BJ (cell line): ENCODE measurements around the gene RPL29. TPM values are rescaled to one million over a fixed set of nuclear protein-coding genes. Genes with fewer than 3 reads are reported as not detected.

Experiments used
- CTCF ChIA-PET: fragments of 350-600 bp; formaldehyde crosslinking; extraction: SDS; loops from one replicate; lab custom pipeline; 2021; ENCODE audit warnings: antibody characterized with exemption, inconsistent platforms; lab: Yijun Ruan, JAX
- POLR2A ChIA-PET: fragments of 300-600 bp; sonication (Branson Sonifier 250); formaldehyde crosslinking; extraction: SDS; loops from one replicate; lab custom pipeline; 2021; ENCODE audit warnings: antibody characterized with exemption; lab: Charles Lee
- DNase-seq: peaks from one replicate; pipeline ENCODE4 v3.0.0-alpha.2; 2011; ENCODE audit warnings: low read depth
- H3K27me3 ChIP-seq: 2 replicates; pipeline ENCODE4 v1.6.0; 2011; ENCODE audit warnings: low read length; ENCODE audit not compliant: control insufficient read depth, insufficient read depth
- H3K36me3 ChIP-seq: 2 replicates; pipeline ENCODE4 v1.5.1; 2011; ENCODE audit warnings: low read length; ENCODE audit not compliant: control insufficient read depth, insufficient read depth
- H3K4me3 ChIP-seq: 2 replicates; pipeline ENCODE4 v1.5.1; 2011; ENCODE audit warnings: low read depth, mild to moderate bottlenecking, control low read depth, low read length
- CTCF ChIP-seq: IDR thresholded peaks from 2 replicates; pipeline ENCODE4 v1.5.1; 2011; ENCODE audit warnings: low read depth, mild to moderate bottlenecking, control low read depth, inconsistent platforms, low read length, moderate library complexity; ENCODE audit not compliant: insufficient read depth
- polyA plus RNA-seq: library from polyadenylated mRNA; depleted of rRNA; stranded (reverse); fragments of >200 nt; gene quantifications from 2 replicates; pipeline ENCODE4 v1.2.3, GENCODE V29; 2011

The RPL29 gene
- polyA plus RNA-seq, 1 experiment, result 2,324 TPM

- Histone ChIP-seq H3K4me3 (no peak overlapping the region), H3K27me3 (no peaks in the 10 kb centered on the region), H3K36me3 (no peaks in the 10 kb centered on the region)
- no peak for TF ChIP-seq CTCF
- DNase-seq, result no peak
- POLR2A ChIA-PET, result no interaction called here
- CTCF ChIA-PET, result interaction anchor here (1.2 to 1.9 kb wide), 4 partner anchors 17 to 122 kb away, joined by 3 to 7 read pairs (median 4); no protein-coding TSS in a partner anchor
Observed at GRCh38 chr3:52020796-52021195, 25.1 kb upstream of the RPL29 start.

DNA sequence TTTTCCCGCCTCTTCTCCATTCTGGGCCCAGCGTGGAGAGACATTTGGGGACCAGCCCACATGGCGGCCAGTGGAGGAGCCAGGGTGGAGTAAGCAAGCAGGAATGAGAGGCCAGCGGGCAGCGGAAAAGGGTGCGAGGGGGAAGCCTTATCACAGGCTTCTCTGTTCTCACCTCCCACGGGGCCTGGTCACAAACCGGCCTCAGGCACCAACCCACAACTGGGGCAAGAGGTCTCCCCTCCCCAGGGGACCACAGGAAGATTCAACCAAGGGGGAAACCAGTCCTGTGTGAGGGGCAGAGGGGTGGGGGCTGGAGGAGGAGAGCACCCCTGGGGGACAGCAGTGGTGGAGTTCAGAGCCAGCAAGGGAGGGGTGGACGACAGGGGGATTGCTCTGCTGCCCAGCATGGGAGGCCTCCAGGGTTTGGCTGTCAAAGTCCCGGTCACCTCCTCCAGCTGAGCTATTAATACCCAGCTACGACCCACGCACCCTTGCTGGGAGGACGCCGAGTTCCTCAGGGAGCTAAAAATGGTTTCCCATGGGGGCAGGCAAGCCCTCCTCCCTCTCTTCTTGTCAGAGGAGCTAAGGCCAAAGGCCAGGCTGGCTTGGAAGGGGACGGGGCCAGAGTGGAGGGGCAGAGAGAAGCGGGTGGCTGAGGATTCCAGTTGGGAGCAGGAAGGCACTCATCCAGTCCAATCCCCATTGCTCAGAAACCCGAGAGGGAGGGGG, 23.8 kb upstream of the RPL29 start:
- H3K36me3 ChIP-seq, result no peaks in the 10 kb centered on the region
- DNase-seq, result no peak
- ChIA-PET CTCF (interaction anchor here (0.6 to 2.2 kb wide), 3 partner anchors 17 to 123 kb away, joined by 3 to 7 read pairs (median 6); no protein-coding TSS in a partner anchor), POLR2A (no interaction called here)
- TF ChIP-seq CTCF, result no peak
- no peaks in the 10 kb centered on the region for H3K27me3 ChIP-seq
- no peak overlapping the region for H3K4me3 ChIP-seq

GRCh38 chr3:52018319-52019000, 22.8 kb upstream of the RPL29 start:
- H3K4me3 ChIP-seq, result no peak overlapping the region
- H3K27me3 ChIP-seq, result no peaks in the 10 kb centered on the region
- DNase-seq, result no peak
- TF ChIP-seq CTCF, result no peak
- H3K36me3 ChIP-seq, result no peaks in the 10 kb centered on the region
- ChIA-PET POLR2A (no interaction called here), CTCF (interaction anchor here (0.6 to 2.2 kb wide), 2 partner anchors 16 to 124 kb away, joined by 3 to 6 read pairs; no protein-coding TSS in a partner anchor)

- TF ChIP-seq CTCF, result no peak
- Histone ChIP-seq H3K36me3 (no peaks in the 10 kb centered on the region), H3K27me3 (no peaks in the 10 kb centered on the region), H3K4me3 (no peak overlapping the region)
- CTCF ChIA-PET, result interaction anchor here (1.6 kb wide), 1 partner anchor 13 kb away, joined by 7 read pairs; no protein-coding TSS in a partner anchor
- no peak for DNase-seq
- POLR2A ChIA-PET, result no interaction called here
Observed at GRCh38 chr3:52017586-52017985, 21.9 kb upstream of the RPL29 start.

DNA sequence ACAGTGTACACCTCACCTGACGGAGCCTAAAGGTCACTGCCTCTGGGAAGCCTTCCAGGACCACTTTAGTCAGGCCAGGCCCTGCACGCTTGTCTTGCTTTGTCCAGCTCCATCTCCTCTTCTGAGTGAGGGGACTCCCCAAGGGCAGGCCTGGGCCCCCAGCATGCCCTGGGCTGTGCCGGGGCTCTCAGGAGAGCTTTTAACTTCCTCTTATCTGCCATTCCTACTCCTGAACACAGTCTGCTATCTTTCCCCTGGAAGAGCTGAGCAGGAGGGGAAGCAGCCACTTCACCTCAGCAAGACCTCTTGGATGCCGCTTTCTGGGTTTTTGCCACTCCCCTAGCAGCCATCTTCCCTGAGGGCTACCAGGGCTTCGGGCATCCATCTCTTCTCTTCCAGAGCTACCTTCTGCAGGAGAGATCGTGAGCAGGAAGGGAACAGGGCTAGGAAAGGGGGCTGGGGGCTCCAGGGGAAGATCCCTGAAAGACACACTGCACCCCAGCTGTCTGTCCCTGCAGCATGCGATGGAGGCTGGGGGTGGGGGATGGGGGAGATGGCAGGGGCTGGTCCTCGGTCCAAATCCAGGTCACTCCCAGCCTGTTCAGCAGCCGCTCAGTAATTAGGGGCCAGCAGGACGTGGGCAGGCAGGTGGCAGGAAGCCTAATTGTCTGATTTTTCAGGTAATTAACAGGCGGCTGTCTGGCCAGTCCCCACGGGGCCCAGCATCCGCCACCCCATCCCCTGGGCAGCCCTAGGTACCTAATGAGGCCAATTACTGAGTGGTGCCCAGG, 19.9 kb upstream of the RPL29 start:
- no peak for TF ChIP-seq CTCF
- Histone ChIP-seq H3K36me3 (no peaks in the 10 kb centered on the region), H3K4me3 (no peak overlapping the region), H3K27me3 (no peaks in the 10 kb centered on the region)
- POLR2A ChIA-PET, result no interaction called here
- DNase-seq, result no peak
- CTCF ChIA-PET, result interaction anchor here (0.6 to 2.9 kb wide), 4 partner anchors 10 to 107 kb away, joined by 4 to 26 read pairs (median 6); no protein-coding TSS in a partner anchor
